Measurements from ENCODE around the gene OR12D2. TPM values are rescaled to one million over a fixed set of nuclear protein-coding genes. Genes with fewer than 3 reads are reported as not detected.

OR12D2 gene
- total and polyA plus RNA-seq, 2 of the 4 experiments (the other 2 are of a cell fraction) = not detected

DNA sequence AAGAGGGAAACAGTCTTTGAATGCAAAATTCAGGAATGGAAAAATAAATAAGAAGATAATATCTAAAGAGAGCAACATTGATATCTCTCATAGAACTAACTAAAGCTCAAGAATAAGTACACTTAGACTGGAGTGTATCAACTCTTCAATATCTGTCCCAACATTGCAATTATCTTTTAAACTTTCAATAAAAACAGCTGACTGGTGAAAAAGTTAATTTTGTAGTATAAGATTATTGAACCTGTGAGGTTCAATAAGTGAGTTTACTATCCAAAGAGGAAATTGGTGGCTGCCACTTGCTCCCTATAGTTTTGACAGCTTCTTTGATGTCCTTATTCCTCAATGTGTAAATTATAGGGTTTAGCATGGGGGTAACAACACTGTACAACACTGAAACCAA lies 40.5 kb upstream of the OR12D2 start:
- no peak overlapping the region for H2BK20ac ChIP-seq (ENCODE audit: low read depth, low read length)

More for the DNA sequence above, 40.5 kb upstream of the OR12D2 start:
- no peak overlapping the region for H3K9ac ChIP-seq (ENCODE audit: low read depth, low read length)
- H2BK15ac ChIP-seq (ENCODE audit: low read depth, low read length) = no peak overlapping the region
- no peaks in the 10 kb centered on the region for H3K79me1 ChIP-seq (ENCODE audit: low read depth in 1 of 2, low read length in 2 of 2)
- dilution Hi-C loops (cut with HindIII; ENCODE audit: low sequenced_read_pairs, unreplicated experiment) (no loop called here), intact Hi-C loops (cut with micrococcal nuclease) (no loop called here), in situ Hi-C loops (cut with MboI; ENCODE audit: low sequenced_read_pairs) (no loop called here)
- no peak overlapping the region for H3K18ac ChIP-seq (ENCODE audit: low read depth, low read length)
- no peak overlapping the region for H4K91ac ChIP-seq (ENCODE audit: insufficient read depth, low read depth, low read length)
- TF ChIP-seq POLR2A (IDR thresholded peaks at IDR 0.05; ENCODE audit: low read depth, low read length) = no peak
- TF ChIP-seq MAFK (IDR thresholded peaks at IDR 0.05; ENCODE audit: low read depth, low read length) = no peak
- no peak for TF ChIP-seq MXI1 (IDR thresholded peaks at IDR 0.05; ENCODE audit: borderline replicate concordance, low read depth, low read length)
- TF ChIP-seq, protein P1, sequence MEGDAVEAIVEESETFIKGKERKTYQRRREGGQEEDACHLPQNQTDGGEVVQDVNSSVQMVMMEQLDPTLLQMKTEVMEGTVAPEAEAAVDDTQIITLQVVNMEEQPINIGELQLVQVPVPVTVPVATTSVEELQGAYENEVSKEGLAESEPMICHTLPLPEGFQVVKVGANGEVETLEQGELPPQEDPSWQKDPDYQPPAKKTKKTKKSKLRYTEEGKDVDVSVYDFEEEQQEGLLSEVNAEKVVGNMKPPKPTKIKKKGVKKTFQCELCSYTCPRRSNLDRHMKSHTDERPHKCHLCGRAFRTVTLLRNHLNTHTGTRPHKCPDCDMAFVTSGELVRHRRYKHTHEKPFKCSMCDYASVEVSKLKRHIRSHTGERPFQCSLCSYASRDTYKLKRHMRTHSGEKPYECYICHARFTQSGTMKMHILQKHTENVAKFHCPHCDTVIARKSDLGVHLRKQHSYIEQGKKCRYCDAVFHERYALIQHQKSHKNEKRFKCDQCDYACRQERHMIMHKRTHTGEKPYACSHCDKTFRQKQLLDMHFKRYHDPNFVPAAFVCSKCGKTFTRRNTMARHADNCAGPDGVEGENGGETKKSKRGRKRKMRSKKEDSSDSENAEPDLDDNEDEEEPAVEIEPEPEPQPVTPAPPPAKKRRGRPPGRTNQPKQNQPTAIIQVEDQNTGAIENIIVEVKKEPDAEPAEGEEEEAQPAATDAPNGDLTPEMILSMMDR (conservative IDR thresholded peaks at IDR 0.05; ENCODE audit: low read depth, low read length) = no peak
- TF ChIP-seq, protein P2, sequence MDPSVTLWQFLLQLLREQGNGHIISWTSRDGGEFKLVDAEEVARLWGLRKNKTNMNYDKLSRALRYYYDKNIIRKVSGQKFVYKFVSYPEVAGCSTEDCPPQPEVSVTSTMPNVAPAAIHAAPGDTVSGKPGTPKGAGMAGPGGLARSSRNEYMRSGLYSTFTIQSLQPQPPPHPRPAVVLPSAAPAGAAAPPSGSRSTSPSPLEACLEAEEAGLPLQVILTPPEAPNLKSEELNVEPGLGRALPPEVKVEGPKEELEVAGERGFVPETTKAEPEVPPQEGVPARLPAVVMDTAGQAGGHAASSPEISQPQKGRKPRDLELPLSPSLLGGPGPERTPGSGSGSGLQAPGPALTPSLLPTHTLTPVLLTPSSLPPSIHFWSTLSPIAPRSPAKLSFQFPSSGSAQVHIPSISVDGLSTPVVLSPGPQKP (IDR thresholded peaks at IDR 0.05; ENCODE audit: borderline replicate concordance, low read depth, low read length) = no peak
- TF ChIP-seq, protein P3, sequence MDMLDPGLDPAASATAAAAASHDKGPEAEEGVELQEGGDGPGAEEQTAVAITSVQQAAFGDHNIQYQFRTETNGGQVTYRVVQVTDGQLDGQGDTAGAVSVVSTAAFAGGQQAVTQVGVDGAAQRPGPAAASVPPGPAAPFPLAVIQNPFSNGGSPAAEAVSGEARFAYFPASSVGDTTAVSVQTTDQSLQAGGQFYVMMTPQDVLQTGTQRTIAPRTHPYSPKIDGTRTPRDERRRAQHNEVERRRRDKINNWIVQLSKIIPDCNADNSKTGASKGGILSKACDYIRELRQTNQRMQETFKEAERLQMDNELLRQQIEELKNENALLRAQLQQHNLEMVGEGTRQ (IDR thresholded peaks at IDR 0.05; ENCODE audit: low read depth, low read length) = no peak
- TF ChIP-seq CEBPB (IDR thresholded peaks at IDR 0.05; ENCODE audit: low read depth, low read length) = no peak
- no peak for TF ChIP-seq SMC3 (IDR thresholded peaks at IDR 0.05; ENCODE audit: low read depth, low read length)
- TF ChIP-seq RFX5 (IDR thresholded peaks at IDR 0.05; ENCODE audit: low read depth, low read length) = no peak
- TF ChIP-seq RAD21 (IDR thresholded peaks at IDR 0.05; ENCODE audit: low read length) = no peak
- TF ChIP-seq CHD1 (IDR thresholded peaks at IDR 0.05; ENCODE audit: low read depth, low read length) = no peak
- ChIA-PET POLR2A (ENCODE audit: unreplicated experiment) (no interaction called here), CTCF (no interaction called here)
- no peak overlapping the region for H3K56ac ChIP-seq (ENCODE audit: extremely low read depth, insufficient read depth, low read length)
- no peak overlapping the region for H3K14ac ChIP-seq (replicated peaks; ENCODE audit: low read depth, low read length)
- no peak overlapping the region for H4K8ac ChIP-seq (ENCODE audit: low read depth in 2 of 2, low read length in 2 of 2)
- H2AK5ac ChIP-seq (ENCODE audit: low read depth, low read length) = no peak overlapping the region
- H2AFZ ChIP-seq (replicated peaks; ENCODE audit: low read length, poor library complexity) = no peak overlapping the region
- no peak overlapping the region for H3K4me3 ChIP-seq (ENCODE audit: insufficient read depth, low read depth, low read length)
- no peak overlapping the region for H2BK5ac ChIP-seq (ENCODE audit: low read depth, low read length, poor library complexity, severe bottlenecking)
- BruUV-seq (replicated peaks) = no TSS peak
- H3K27me3 ChIP-seq (ENCODE audit: control insufficient read depth, insufficient read depth, low read length) = no peaks in the 10 kb centered on the region
- no peaks in the 10 kb centered on the region for H4K20me1 ChIP-seq (ENCODE audit: insufficient read depth, low read length)
- H2AK9ac ChIP-seq (replicated peaks; ENCODE audit: low read depth, low read length, poor library complexity) = no peak overlapping the region
- no peak overlapping the region for H3K23ac ChIP-seq (ENCODE audit: low read depth, low read length)
- no peak for DNase-seq
- no peaks in the 10 kb centered on the region for H3K36me3 ChIP-seq (ENCODE audit: control insufficient read depth, insufficient read depth, low read length)
- no peaks in the 10 kb centered on the region for H3K9me1 ChIP-seq (ENCODE audit: insufficient read depth, low read length)
- no peak overlapping the region for H3K27ac ChIP-seq (ENCODE audit: insufficient read depth, low read length)
- H3K4me2 ChIP-seq (ENCODE audit: low read depth, low read length) = no peak overlapping the region
- ATAC-seq (ENCODE audit: low read depth) = no peak
- no peak overlapping the region for H4K5ac ChIP-seq (ENCODE audit: low read depth, low read length)
- peaks cover 5% of the 10 kb centered on the region for H3K9me3 ChIP-seq (ENCODE audit: control insufficient read depth, insufficient read depth, low read length)
- no peak overlapping the region for H2BK120ac ChIP-seq (ENCODE audit: low read depth, low read length)
- no peaks in the 10 kb centered on the region for H3K4me1 ChIP-seq (ENCODE audit: control insufficient read depth, insufficient read depth, low read length)
- H3K4ac ChIP-seq (ENCODE audit: low read depth, low read length) = no peak overlapping the region

All from IMR-90 (cell line).